ENCODE measurements around the gene TRAF3.
"Not testable (repeated sequence)": the region's sequence is repeated elsewhere in the genome, so short reads cannot be mapped to it uniquely, and the experiment has no call there.

The TRAF3 gene

DNA sequence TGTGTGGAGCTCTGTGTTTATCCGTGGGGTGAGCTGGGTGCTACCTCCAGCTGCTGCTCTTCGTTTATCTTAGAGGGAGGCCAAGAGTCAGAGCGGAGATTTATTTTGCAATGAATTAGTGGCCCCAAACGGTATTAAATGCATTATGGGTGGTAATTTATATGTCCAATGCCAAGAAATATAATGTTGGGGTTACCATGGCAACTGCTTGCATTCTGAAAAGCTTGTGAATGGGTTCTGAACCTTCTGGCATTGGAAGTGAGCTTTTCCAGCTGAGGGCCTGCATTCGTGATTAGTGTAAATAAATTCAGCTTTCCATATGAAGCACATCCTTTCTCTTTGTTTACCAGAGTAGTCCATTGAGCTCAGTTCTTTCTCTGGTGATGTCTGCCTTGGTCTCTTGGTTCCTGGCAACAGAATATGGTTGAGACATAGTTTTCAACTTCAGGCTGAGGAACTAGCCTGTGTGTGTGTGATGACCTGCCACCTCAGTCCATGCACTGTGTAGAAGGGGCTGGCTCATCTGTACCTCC lies 51.8 kb downstream of the TRAF3 start:
- DNase-seq (ENCODE audit: low read depth): no peak

DNA sequence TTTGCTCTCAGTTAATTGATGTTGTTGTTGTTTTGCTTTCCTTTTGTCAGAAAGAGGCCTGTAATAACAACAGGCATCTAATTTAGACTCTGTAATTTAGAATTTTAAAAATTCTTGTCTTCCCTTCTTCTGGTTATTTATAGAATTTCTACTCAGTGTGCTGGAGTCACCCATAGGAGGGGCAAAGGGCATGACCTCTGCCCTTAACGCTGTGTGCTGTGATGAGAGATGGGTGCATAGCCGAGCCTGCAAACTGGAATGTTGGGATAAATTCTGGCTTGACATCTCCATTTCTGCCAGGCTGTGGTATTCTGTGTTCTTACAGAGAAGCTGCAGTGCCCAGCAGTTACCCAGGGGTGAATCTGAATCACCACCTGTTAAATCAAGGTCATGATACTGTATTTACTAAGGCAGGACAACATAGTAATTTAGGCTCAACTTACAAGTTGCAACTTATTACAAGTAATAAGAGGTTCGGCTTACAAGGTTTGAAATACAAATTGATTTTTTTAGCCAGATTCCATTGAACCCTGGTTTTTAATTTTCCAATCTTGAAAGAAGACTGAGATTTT lies 53.3 kb downstream of the TRAF3 start:
- DNase-seq (ENCODE audit: low read depth): no peak

DNA sequence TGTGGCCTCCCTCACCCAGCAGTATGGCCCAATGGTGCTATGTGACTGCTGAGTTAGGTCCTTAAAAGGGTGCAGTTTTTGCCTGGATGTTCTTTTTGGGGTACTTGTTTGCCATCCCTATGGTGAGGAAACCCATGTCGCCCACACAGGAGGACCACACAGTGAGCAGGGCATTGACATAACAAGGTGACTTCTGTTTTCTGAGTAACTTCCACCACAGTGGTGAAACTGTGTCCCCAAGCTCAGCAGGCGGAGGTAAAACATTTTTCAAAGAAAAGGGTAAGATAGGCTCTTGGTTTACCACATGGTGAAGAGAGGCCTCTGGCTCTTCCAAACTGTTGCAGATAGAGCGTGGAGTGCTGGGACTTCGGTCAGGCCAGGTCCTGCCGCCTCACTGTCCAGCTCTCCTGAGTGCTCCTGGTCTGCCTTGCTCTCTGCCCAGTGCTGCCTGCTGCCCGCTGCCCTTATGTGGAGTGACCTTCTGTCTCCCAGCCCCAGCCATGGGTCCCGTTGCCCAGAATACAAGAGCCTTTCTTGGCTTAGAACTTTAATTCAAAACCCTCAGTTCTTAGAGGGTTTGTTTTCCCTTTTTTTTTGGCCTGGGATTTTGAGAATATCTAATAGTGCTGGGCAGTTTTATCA lies 54.0 kb downstream of the TRAF3 start:
- DNase-seq (ENCODE audit: low read depth): no peak

DNA sequence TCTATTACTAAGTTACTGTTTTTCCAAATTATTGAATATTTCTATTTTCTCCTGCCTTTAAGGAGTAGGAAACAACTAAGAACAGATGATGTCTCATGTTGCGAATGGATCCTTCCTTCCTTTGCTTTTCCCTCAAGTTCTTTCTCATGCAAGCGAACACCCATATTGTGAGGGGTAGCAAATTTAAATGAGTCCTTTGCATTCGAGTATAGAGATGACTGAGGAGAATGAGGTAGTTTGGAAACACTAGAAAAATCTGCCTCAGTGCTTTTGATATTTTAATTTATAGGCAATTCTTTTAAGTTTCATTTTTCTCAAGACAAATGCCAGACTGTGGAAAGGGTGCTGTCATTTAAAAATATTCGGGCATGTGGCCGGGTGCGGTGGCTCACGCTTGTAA lies 56.1 kb downstream of the TRAF3 start:
- DNase-seq (ENCODE audit: low read depth): no peak

DNA sequence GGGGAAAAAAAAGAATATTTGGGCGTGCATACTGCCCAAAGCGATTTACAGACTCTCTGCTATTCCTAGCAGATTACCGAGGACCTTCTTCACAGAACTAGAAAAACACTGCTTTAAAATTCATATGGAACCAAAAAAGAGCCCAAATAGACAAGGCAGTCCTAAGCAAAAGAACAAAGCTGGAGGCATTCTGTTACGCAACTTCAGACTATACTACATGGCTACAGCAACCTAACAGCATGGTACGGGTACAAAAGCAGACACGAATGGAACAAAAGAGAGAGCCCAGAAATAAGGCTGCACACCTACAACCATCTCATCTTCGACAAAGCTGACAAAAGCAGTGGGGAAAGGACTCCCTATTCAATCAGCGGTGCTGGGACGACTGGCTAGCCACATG lies 56.7 kb downstream of the TRAF3 start:
- DNase-seq (ENCODE audit: low read depth): no peak

DNA sequence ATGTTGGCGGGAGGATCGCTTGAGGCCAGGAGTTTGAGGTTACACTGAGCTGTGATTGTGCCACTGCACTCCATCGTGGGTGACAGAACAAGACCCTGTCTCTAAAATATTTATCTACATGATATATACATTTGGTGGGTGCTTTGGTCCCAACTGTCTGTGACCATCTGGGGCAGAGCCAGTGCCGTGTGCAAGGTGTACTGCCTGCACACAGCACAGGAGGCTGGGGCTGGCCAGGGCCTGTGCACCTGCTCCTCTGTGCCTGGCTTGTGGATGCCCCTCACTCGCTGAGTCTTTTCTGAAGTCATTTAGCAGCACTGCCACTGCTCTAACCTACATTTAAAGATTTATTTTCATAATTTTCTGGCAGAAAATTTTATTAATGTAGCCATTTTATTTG lies 58.7 kb downstream of the TRAF3 start:
- DNase-seq (ENCODE audit: low read depth): no peak

DNA sequence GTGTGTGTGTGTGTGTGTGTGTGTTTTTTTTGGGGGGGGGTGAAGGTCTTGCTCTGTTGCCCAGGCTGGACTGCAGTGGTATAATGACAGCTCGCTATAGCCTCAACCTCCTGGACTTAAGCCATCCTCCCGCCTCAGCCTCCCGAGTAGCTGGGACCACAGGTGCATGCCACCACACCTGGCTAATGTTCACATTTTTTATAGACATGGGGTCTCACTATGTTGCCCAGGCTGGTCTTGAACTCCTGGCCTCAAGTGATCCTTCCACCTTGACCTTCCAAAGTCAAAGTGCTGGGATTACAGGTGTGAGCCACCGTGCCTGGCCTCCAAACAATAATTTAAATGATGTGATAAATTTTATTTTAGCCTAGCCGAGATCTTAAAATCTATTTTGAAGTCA lies 59.9 kb downstream of the TRAF3 start:
- DNase-seq (ENCODE audit: low read depth): not testable (repeated sequence)

DNA sequence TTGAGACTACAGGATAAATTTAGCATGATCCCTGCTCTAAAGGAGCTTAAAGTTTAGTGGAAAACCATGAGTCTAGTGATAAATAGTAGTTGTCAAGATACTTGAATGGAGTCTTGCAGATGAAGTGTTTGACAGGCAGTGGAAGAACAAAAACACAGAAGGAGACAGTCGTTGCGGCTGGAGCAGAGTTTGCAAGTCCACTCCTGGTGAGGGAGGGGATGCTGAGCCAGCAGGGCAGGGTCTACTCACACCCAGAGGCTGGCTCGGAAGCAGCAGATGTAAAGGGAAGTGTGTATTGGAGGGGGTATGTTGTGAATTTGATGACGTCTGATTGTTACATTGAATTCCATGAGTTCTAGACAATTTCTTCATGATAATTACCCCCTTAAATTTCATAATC lies 61.3 kb downstream of the TRAF3 start:
- no peak for DNase-seq (ENCODE audit: low read depth)

DNA sequence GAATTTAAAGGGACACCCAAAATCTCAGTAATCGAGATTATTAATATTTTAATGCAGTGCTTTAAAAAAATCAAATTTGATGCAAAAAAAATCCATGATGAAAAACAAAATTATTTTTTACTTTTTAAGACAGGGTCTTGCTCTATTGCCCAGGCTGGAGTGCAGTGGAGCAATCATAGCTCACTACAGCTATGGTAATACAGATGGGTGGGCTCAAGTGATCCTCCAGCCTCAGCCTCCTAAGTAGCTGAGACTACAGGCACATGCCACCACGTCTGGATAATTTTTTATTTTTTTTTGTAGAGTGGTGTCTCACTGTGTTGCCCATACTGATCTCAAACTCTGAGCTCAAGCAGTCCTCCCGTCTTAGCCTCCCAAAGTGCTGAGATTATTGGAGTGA lies 62.9 kb downstream of the TRAF3 start:
- no peak for DNase-seq (ENCODE audit: low read depth)

DNA sequence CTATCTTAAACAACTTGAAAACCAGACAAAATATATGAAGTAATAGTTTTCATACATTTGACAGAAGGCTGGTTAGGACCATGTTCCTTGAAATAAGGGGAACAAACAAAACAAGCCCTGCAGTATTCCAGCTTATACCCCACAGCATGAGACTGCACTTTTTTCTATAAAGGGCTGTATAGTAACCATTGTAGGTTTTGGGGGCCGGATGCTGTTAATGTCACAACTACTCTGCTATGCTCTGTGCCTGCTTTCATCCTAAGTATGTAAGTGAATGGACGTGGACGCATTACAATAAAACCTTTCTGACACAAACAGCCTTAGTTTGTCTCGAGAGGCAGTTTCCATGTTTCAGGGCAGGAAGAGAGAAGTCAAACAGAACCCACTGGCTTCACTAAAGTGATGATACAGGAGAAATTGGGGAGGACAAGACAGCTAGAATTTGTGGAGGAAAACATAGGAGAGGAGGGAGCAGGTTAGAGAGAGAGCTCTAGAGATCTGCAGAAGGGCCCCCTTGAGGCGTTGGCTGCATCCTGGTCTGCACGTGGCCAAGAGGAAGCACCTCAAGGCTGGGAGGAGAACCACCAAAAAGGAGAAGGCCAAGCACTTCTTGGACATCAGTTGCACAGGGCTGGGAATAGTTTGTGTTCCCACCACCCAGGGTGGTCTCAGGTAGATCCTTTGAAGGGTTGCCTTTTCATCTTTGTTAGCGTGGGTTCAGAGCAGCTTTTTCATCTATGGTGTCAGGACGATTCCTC lies 63.7 kb downstream of the TRAF3 start:
- no peak for DNase-seq (ENCODE audit: low read depth)

DNA sequence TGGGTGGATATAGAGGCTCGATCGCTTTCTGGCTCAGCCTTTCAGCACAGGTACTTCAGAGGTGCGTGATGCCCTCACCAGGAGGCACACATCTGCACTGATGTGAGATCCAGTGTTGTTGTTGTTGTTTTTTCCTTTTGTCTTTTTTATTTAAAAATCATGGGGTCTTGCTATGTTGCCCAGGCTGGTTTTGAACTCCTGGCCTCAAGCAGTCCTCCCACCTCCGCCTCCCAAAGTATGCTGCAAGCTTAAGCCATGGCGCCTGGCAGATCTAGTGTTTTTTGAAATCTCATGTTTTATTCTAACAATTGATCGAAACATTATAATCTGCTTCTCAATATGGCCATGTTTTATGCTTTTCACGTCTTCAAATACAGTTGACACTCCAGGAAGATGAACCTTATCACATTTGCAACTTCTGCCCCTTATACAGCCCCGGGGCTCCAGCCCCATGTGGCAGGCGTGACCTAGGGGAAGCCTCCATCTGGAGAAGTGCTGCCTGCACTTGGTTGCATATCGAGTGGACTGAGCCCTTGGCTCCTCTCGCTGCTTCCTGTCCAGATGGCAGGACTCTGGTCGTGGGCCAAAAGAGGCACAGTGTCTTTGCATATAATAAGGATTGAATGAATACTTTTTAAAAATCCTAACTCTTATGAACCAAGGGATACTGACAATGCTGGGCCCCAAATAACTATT lies 71.7 kb downstream of the TRAF3 start:
- peak; percentile 10 for DNase-seq (ENCODE audit: low read depth)

DNA sequence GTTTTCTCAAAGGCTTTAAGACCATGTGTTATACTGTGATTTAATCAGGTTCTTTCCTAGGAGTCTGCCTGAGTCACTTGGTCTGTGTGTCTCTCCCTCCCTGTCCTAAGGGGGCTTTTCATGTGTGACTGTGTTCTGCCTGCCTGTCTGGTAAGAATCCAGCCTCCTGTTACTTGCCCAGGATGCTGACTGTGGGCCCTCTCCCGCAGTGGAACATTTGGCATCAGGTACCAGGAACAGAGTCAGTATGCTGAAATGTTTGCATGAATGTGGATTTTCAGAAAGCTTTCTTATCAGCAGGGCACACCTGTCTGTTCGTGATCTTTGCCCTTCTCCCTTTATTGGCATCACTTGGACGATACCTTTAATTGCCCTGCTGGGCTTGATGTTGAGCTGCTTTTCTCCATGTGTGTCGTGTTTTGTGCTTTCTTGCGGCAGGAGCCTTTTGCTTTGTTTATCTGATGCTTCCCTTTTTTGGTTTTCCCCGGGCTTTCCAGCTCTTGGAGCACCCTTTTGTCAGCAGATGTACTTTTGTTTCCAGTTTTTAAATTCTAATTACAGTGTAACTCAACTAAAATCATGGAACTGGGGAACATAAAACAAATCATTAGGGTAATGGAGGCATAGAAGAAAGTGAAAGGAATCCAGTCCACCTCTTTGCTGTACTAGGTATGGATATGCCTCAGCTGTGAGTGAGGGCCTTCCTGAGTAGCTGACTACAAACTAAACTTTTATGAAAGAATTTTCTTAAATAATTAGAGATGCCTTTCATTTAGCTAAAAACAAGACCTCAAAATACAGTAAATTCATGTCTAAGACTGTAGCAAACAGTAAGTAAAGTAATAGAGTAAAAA lies 72.5 kb downstream of the TRAF3 start:
- DNase-seq (ENCODE audit: low read depth): no peak

DNA sequence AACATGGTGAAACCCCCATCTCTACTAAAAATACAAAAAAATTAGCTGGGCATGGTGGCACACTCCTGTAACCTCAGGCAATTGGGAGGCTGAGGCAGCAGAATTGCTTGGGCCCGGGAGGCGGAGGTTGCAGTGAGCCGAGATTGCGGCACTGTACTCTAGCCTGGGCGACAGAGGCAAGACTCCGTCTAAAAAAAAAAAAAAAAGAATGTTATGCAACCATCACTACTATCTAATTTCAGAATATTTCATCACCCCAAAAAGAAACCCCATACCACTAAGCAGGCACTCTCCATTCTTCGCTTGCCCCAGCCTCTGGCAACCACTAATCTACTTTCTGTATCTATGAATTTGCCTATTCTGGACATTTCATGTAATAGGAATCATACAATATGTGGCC lies 76.4 kb downstream of the TRAF3 start:
- no peak for DNase-seq (ENCODE audit: low read depth)

DNA sequence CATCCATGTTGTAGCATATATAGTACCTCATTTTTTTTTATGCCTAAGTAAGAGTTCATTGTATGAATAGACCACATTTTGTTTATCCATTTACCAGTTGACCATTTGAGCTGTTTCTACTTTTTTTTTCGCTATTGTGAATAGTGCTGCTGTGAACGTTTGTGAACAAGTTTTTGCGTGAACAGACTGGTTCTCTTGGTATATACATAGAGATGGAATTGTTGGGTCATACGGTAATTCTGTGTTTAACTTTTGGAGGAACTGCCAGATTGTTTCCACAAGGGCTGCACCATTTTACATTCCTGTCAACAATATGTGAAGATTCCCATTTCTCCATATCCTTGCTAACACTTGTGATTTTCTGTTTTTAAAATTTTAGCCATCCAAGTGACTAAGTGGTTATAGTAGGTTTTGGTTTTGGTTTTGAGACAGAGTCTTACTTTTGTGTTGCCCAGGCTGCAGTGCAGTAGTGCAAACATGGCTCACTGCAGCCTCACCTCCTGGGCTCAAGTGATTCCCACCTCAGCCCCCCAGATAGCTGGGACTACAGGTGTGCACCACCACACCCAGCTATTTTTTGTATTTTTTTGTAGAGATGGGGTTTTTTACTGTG lies 76.9 kb downstream of the TRAF3 start:
- DNase-seq (ENCODE audit: low read depth): no peak

DNA sequence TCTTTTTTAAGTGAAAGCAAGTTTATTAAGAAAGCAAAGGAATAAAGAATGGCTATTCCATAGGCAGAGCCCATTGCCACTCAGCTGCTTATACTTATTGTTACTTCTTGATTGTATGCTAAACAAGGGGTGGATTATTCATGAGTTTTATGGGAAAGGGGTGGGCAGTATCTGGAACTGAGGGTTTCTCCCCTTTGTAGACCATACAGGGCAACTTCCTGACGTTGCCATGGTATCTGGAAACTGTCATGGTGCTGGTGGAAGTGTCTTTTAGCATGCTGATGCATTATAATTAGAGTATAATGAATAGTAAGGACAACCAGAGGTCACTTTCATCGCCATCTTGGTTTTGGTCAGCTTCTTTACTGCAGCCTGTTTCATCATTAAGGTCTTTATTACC lies 78.9 kb downstream of the TRAF3 start:
- no peak for DNase-seq (ENCODE audit: low read depth)

DNA sequence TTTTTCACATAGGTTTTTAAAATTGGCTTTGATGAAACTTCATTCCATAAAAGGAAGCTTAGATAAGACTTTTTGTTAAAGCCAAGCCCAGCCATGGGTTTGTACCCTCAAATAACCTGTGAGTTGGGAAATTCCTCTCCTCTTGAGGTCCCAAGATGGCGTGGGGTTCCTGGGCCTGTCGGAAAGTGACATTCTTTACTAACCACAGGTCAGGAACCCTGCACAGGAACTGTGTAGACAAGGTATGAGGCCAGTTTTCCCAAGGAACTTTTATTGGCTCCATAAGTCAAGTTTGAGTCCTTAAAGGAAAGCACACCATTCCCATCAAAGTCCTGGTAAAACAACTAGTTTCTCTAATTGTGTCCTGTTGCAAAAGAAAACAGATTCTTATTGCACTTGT lies 80.2 kb downstream of the TRAF3 start:
- no peak for DNase-seq (ENCODE audit: low read depth)

DNA sequence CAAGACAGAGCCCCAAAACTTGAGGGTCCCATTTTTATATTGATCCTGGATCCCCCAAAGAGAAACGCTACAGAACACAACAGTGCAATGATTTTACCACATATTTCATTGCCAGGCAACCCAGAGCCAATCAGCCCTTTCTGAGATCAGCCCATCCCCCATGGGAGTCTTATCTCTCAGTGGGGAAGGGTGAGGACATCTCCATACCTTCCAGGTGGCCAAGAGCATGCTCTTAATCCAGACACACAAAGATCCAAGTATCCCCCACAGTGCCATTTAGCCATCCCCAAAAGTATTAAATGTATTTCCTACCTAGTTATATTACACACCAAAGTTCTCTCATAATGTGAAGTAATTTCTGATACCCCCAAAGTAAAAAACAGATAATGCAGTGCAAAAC lies 82.7 kb downstream of the TRAF3 start:
- DNase-seq (ENCODE audit: low read depth): no peak

DNA sequence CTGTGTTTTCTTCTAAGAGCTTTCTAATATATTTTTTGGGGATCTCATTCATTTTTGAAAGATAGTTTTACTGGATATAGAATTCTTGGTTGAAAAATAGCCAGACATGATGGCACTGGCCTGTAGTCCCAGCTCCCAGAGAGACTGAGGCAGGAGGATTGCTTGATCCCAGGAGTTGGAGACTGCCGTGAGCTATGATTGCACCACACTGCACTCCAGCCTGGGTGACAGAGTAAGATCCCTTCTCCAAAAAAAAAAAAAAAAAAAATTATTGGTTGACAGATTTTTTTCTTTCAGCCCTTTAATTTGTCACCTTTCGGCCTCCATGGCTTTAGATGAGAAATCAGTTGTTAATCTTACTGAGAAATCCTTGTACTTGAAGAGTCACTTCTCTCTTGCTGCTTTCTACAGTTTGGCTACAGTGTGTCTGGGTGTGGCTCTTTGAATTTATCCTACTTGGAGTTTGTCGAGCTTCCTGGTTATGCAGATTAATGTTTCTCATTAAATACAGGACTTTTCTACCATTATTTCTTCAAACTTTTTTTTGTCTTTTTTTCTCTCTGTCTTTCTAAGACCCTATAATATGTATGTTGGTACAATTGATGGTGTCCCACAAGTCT lies 85.0 kb downstream of the TRAF3 start:
- no peak for DNase-seq (ENCODE audit: low read depth)

DNA sequence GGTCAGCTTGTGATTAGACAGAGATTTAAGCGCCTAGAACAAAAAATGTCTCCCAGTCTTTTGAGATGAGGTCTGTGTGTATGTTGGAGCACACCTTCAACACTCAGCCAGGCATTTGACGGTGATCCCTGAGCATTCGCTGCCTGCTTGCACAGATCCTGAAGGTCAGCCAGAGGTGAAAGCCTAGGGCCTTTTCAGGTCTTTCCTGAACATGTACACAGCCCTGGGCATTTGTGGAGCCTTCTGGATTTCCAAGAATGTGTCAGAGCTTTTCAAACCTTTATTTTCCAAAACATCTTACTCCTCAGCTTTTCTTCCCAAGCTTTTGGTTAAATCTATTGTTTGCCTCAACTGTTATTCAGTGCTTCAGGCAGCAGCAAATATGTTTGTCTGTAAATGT lies 86.1 kb downstream of the TRAF3 start:
- DNase-seq (ENCODE audit: low read depth): no peak

DNA sequence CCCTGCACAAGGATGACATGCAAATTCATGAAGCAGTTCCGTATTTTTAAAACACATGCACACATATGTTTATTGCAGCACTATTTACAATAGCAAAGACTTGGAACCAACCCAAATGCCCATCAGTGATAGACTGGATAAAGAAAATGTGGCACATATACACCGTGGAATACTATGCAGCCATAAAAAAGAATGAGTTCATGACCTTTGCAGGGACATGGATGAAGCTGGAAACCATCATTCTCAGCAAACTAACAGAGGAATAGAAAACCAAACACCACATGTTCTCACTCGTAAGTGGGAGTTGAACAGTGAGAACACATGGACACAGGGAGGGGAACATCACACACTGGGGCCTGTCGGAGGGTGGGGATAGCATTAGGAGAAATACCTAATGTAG lies 88.7 kb downstream of the TRAF3 start:
- not testable (repeated sequence) for DNase-seq (ENCODE audit: low read depth)
